Neural progenitor cell (in vitro differentiated cells): ENCODE data around the gene TDP2. TPM values are rescaled to one million over a fixed set of nuclear protein-coding genes. Genes with fewer than 3 reads are reported as not detected.
"Not testable (repeated sequence)": the region's sequence is repeated elsewhere in the genome, so short reads cannot be mapped to it uniquely, and the experiment has no call there.

Source experiments
- DNase-seq: peaks from one replicate; pipeline ENCODE4 v3.0.0-alpha.2; 2016; ENCODE audit warnings: low spot score
- H2AFZ ChIP-seq: fragments of 200-600 bp; sonication (generic); replicated peaks from 2 replicates; pipeline ENCODE4 v1.6.1; 2016; ENCODE audit warnings: antibody characterized with exemption
- H3F3A ChIP-seq: fragments of 200-600 bp; sonication (generic); 2 replicates; pipeline ENCODE4 v1.6.1; 2016; ENCODE audit warnings: antibody characterized with exemption, low read depth
- H3K27ac ChIP-seq: fragments of 200-600 bp; sonication (generic); 2 replicates; pipeline ENCODE4 v1.5.1; 2016; ENCODE audit warnings: mild to moderate bottlenecking
- H3K27me3 ChIP-seq: fragments of 200-600 bp; sonication (generic); 2 replicates; pipeline ENCODE4 v1.6.1; 2016; ENCODE audit warnings: mild to moderate bottlenecking, moderate library complexity
- H3K36me3 ChIP-seq: fragments of 200-600 bp; sonication (generic); 2 replicates; pipeline ENCODE4 v1.5.1; 2016
- H3K4me1 ChIP-seq: fragments of 200-600 bp; sonication (generic); 2 replicates; pipeline ENCODE4 v1.6.1; 2016; ENCODE audit warnings: mixed run types
- H3K4me2 ChIP-seq: fragments of 200-600 bp; sonication (generic); 2 replicates; pipeline ENCODE4 v1.6.1; 2016
- H3K4me3 ChIP-seq: fragments of 200-600 bp; sonication (generic); 2 replicates; pipeline ENCODE4 v1.5.1; 2016
- H3K79me2 ChIP-seq: fragments of 200-600 bp; sonication (generic); 2 replicates; pipeline ENCODE4 v1.6.1; 2016; ENCODE audit warnings: low read depth
- H3K9ac ChIP-seq: fragments of 200-600 bp; sonication (generic); 2 replicates; pipeline ENCODE4 v1.6.1; 2016
- H3K9me3 ChIP-seq: fragments of 200-600 bp; sonication (generic); 2 replicates; pipeline ENCODE4 v1.5.1; 2016; ENCODE audit warnings: low read depth
- H4K20me1 ChIP-seq: fragments of 200-600 bp; sonication (generic); 2 replicates; pipeline ENCODE4 v1.6.1; 2016; ENCODE audit warnings: low read depth
- H3K27ac Mint-ChIP-seq: 3 replicates; pipeline ENCODE4 v1.8.0; 2021; ENCODE audit warnings: mixed read lengths
- H3K27me3 Mint-ChIP-seq: 2 replicates; pipeline ENCODE4 v1.8.0; 2022; ENCODE audit warnings: low read depth, mild to moderate bottlenecking, inconsistent platforms, moderate library complexity, mixed read lengths; ENCODE audit not compliant: insufficient read depth
- H3K36me3 Mint-ChIP-seq: 3 replicates; pipeline ENCODE4 v1.8.0; 2021; ENCODE audit warnings: mixed read lengths
- H3K4me1 Mint-ChIP-seq: 3 replicates; pipeline ENCODE4 v1.8.0; 2021; ENCODE audit warnings: mixed read lengths
- H3K4me3 Mint-ChIP-seq: 3 replicates; pipeline ENCODE4 v1.8.0; 2021; ENCODE audit warnings: mild to moderate bottlenecking, moderate library complexity, mixed read lengths
- H3K9me3 Mint-ChIP-seq: 3 replicates; pipeline ENCODE4 v1.8.0; 2020; ENCODE audit warnings: mixed read lengths
- CTCF ChIP-seq: fragments of 200-600 bp; sonication (generic); IDR thresholded peaks from 2 replicates; pipeline ENCODE4 v1.5.1; 2017; ENCODE audit warnings: antibody characterized with exemption, mild to moderate bottlenecking
- EZH2 ChIP-seq: fragments of 200-600 bp; sonication (generic); IDR thresholded peaks from 2 replicates; pipeline ENCODE4 v1.6.1; 2017; ENCODE audit warnings: antibody characterized with exemption, mild to moderate bottlenecking, moderate library complexity
- EZH2phosphoT487 ChIP-seq: fragments of 200-600 bp; sonication (generic); IDR thresholded peaks from 2 replicates; pipeline ENCODE4 v1.6.1; 2017; ENCODE audit warnings: antibody characterized with exemption
- total RNA-seq: library from RNA; depleted of rRNA; stranded (reverse); fragments of >200 nt; gene quantifications from 2 replicates; pipeline ENCODE4 v1.2.3, GENCODE V29; 2015; ENCODE audit warnings: low replicate concordance

Gene TDP2
- total RNA-seq, 1 donor from 2014 or later = 49.9 TPM

GRCh38 chr6:24662236-24662635 lies 4.5 kb downstream of the TDP2 start:
- H2AFZ ChIP-seq = no peak overlapping the region
- Mint-ChIP-seq H3K27ac (no peak overlapping the region), H3K4me3 (no peak overlapping the region), H3K4me1 (peaks cover 27% of the 10 kb centered on the region), H3K36me3 (peaks cover 36% of the 10 kb centered on the region), H3K9me3 (no peaks in the 10 kb centered on the region), H3K27me3 (peaks cover 4% of the 10 kb centered on the region)
- no peaks in the 10 kb centered on the region for H3K27me3 ChIP-seq
- peak overlapping the region; percentile 51 for H3K4me2 ChIP-seq
- no peak for DNase-seq
- no peaks in the 10 kb centered on the region for H3K36me3 ChIP-seq
- TF ChIP-seq CTCF (no peak), EZH2 (no peak), EZH2phosphoT487 (no peak)
- H3K27ac ChIP-seq = peak overlapping the region; percentile 39
- H3K4me1 ChIP-seq = peaks cover 30% of the 10 kb centered on the region
- no peaks in the 10 kb centered on the region for H3K9me3 ChIP-seq
- no peak overlapping the region for H3K9ac ChIP-seq
- H3K79me2 ChIP-seq = peaks cover 74% of the 10 kb centered on the region
- peaks cover 41% of the 10 kb centered on the region for H4K20me1 ChIP-seq
- H3K4me3 ChIP-seq = peak overlapping the region; percentile 3
- H3F3A ChIP-seq = peaks cover 21% of the 10 kb centered on the region

GRCh38 chr6:24661759-24662158 lies 4.9 kb downstream of the TDP2 start:
- peaks cover 17% of the 10 kb centered on the region for H3F3A ChIP-seq
- not testable (repeated sequence) for H3K9me3 Mint-ChIP-seq, DNase-seq, H3K27me3 ChIP-seq, H3K27me3 Mint-ChIP-seq, H3K27ac Mint-ChIP-seq, H3K36me3 ChIP-seq, H3K9ac ChIP-seq, H3K4me3 Mint-ChIP-seq, H2AFZ ChIP-seq, H3K9me3 ChIP-seq
- peaks cover 39% of the 10 kb centered on the region for H3K36me3 Mint-ChIP-seq
- peaks cover 25% of the 10 kb centered on the region for H3K4me1 Mint-ChIP-seq
- peak overlapping the region; percentile 3 for H3K4me3 ChIP-seq
- peaks cover 78% of the 10 kb centered on the region for H3K79me2 ChIP-seq
- peaks cover 45% of the 10 kb centered on the region for H4K20me1 ChIP-seq
- peak overlapping the region; percentile 39 for H3K27ac ChIP-seq
- H3K4me2 ChIP-seq = peak overlapping the region; percentile 51
- H3K4me1 ChIP-seq = peaks cover 28% of the 10 kb centered on the region

GRCh38 chr6:24660105-24660504 lies 6.6 kb downstream of the TDP2 start:
- no peak overlapping the region for H3K9ac ChIP-seq
- no peaks in the 10 kb centered on the region for H3K27me3 Mint-ChIP-seq
- DNase-seq = no peak
- H2AFZ ChIP-seq = no peak overlapping the region
- no peak for TF ChIP-seq EZH2phosphoT487
- TF ChIP-seq CTCF = no peak
- TF ChIP-seq EZH2 = no peak
- no peak overlapping the region for H3K27ac ChIP-seq
- H3K36me3 ChIP-seq = no peaks in the 10 kb centered on the region
- H3F3A ChIP-seq = peaks cover 13% of the 10 kb centered on the region
- peaks cover 45% of the 10 kb centered on the region for H3K36me3 Mint-ChIP-seq
- no peak overlapping the region for H3K4me2 ChIP-seq
- H3K9me3 Mint-ChIP-seq = no peaks in the 10 kb centered on the region
- H3K4me3 ChIP-seq = no peak overlapping the region
- peaks cover 21% of the 10 kb centered on the region for H3K4me1 ChIP-seq
- no peaks in the 10 kb centered on the region for H3K9me3 ChIP-seq
- H3K27me3 ChIP-seq = no peaks in the 10 kb centered on the region
- peaks cover 82% of the 10 kb centered on the region for H3K79me2 ChIP-seq
- peaks cover 48% of the 10 kb centered on the region for H4K20me1 ChIP-seq
- H3K27ac Mint-ChIP-seq = no peak overlapping the region
- H3K4me1 Mint-ChIP-seq = peaks cover 15% of the 10 kb centered on the region
- H3K4me3 Mint-ChIP-seq = no peak overlapping the region

GRCh38 chr6:24659561-24659960 lies 7.1 kb downstream of the TDP2 start:
- Mint-ChIP-seq H3K36me3 (peaks cover 42% of the 10 kb centered on the region), H3K27me3 (no peaks in the 10 kb centered on the region), H3K4me3 (no peak overlapping the region), H3K27ac (no peak overlapping the region), H3K9me3 (no peaks in the 10 kb centered on the region), H3K4me1 (peaks cover 9% of the 10 kb centered on the region)
- no peaks in the 10 kb centered on the region for H3K9me3 ChIP-seq
- H3K4me3 ChIP-seq = no peak overlapping the region
- no peaks in the 10 kb centered on the region for H3K36me3 ChIP-seq
- H3K27me3 ChIP-seq = no peaks in the 10 kb centered on the region
- H3K27ac ChIP-seq = no peak overlapping the region
- peaks cover 15% of the 10 kb centered on the region for H3K4me1 ChIP-seq
- H3K4me2 ChIP-seq = no peak overlapping the region
- TF ChIP-seq EZH2 (no peak), EZH2phosphoT487 (no peak)
- DNase-seq = no peak
- H3K79me2 ChIP-seq = peaks cover 77% of the 10 kb centered on the region
- peaks cover 13% of the 10 kb centered on the region for H3F3A ChIP-seq
- H4K20me1 ChIP-seq = peaks cover 43% of the 10 kb centered on the region
- no peak overlapping the region for H2AFZ ChIP-seq
- H3K9ac ChIP-seq = no peak overlapping the region
